Left lung (tissue), 10 donors: ENCODE measurements around the gene MYCBP. TPM values are rescaled to one million over a fixed set of nuclear protein-coding genes. Genes with fewer than 3 reads are reported as not detected.

ENCODE experiments used
- ATAC-seq: fragments of 200-7000 bp; cut with Tn5 transposase; one replicate; pipeline ENCODE4 v1.9.1; 2020; ENCODE audit warnings: moderate library complexity
- DNase-seq, 4 donors: peaks; one replicate each; pipeline ENCODE4 v3.0.0-alpha.2; 2013 to 2020
- H3K27ac ChIP-seq, 2 donors: fragments of 200-600 bp; sonication (generic) in 1 of 2; one replicate each; pipeline versions ENCODE4 v1.5.0 to v1.8.0; 2020 to 2021
- H3K27me3 ChIP-seq, 2 donors: fragments of 200-600 bp; sonication (generic) in 1 of 2; one replicate each; pipeline versions ENCODE4 v1.5.0 to v1.8.0; 2020 to 2021
- H3K36me3 ChIP-seq, 2 donors: fragments of 200-600 bp; sonication (generic) in 1 of 2; one replicate each; pipeline versions ENCODE4 v1.5.0 to v1.8.0; 2020 to 2021
- H3K4me1 ChIP-seq, 2 donors: fragments of 200-600 bp; one replicate each; pipeline ENCODE4 v1.8.0; 2021
- H3K4me3 ChIP-seq, 2 donors: fragments of 200-600 bp; sonication (generic) in 1 of 2; one replicate each; pipeline versions ENCODE4 v1.5.0 to v1.8.0; 2020 to 2021; ENCODE audit warnings: mild to moderate bottlenecking in 1 of 2
- H3K9me3 ChIP-seq, 2 donors: fragments of 200-600 bp; sonication (generic) in 1 of 2; one replicate each; pipeline versions ENCODE4 v1.5.0 to v1.8.0; 2020 to 2021
- intact Hi-C, 2 donors: fragments of 100-400 bp; cut with DNase I; formaldehyde crosslinking; loops; one replicate each; pipeline versions ENCODE4 v1.11.2 to v1.14.2; 2022
- polyA plus RNA-seq, 6 donors: library from polyadenylated mRNA; unstranded; fragments of 120-200 nt; gene quantifications; one replicate each; pipeline ENCODE4 v1.2.1, GENCODE V29; 2013; ENCODE audit not compliant: insufficient read length in 6 of 6
- total RNA-seq, 2 donors: library from RNA; stranded (reverse); fragmentation: NEBNext Ultra II Directional; extraction: Animal tissue kit (Norgen Biotek cat#: 25700); gene quantifications; one replicate each; pipeline ENCODE4 v1.2.1, GENCODE V29; 2021
- TF ChIP-seq, protein P1 (sequence below), 2 donors: fragments of 200-600 bp; sonication (generic) in 1 of 2; IDR thresholded peaks; one replicate each; pipeline versions ENCODE4 v1.5.0 to v1.8.0; 2021; ENCODE audit warnings: antibody characterized with exemption in 2 of 2
- donor health status: DM: no; HTN: yes; CAD: no.
- donor health status: DM: no; HTN: no; CAD: no.

Gene MYCBP
- total and polyA plus RNA-seq, 8 donors, result 16.1 to 29.7 (median 22.5) TPM

DNA sequence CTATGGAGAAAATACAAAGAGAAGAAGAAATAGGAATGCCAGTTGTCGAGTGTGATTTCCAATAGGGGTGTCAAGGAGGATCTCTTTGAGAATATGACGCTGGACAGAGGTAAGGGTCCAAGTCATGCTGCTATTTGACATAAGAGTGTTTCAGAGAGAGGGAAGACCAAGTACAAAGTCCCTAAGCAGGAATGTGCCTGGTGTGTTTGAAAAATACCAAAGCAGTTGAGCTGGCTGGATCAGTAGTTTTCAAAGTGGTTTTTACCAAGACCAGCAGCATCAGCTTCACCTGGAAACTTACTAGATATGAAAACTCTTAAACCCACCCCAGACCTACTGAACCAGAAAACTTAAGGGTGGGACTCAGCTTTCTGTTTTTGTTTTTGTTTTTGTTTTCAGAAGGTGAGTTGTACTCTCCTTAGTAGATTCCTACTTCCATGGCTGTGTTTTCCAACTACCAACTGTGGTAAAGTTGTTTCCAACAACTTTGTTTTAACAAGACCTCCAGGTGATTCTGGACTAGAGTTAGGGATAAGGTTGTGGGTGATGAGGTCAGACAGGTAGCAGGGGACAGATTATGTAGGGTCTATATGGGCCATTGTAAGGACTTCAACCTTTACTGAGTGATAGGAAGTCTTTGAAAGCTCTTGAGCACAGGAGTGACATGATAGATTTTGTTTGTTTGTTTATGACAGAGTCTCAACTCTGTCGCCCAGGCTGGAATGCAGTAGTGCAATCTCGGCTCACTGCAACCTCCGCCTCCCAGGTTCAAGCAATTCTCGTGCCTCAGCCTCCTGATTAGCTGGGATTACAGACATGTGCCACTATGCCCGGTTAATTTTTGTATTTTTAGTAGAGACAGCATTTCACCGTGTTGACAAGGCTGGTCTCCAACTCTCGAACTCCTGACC, 15.5 kb upstream of the MYCBP start:
- Histone ChIP-seq H3K36me3 (no peaks in the 10 kb centered on the region), H3K27me3 (no peaks in the 10 kb centered on the region), H3K4me3 (no peak overlapping the region), H3K27ac (no peak overlapping the region), H3K9me3 (no peaks in the 10 kb centered on the region), H3K4me1 (no peaks in the 10 kb centered on the region)
- DNase-seq (no peak), ATAC-seq (no peak)
- TF ChIP-seq, protein P1, sequence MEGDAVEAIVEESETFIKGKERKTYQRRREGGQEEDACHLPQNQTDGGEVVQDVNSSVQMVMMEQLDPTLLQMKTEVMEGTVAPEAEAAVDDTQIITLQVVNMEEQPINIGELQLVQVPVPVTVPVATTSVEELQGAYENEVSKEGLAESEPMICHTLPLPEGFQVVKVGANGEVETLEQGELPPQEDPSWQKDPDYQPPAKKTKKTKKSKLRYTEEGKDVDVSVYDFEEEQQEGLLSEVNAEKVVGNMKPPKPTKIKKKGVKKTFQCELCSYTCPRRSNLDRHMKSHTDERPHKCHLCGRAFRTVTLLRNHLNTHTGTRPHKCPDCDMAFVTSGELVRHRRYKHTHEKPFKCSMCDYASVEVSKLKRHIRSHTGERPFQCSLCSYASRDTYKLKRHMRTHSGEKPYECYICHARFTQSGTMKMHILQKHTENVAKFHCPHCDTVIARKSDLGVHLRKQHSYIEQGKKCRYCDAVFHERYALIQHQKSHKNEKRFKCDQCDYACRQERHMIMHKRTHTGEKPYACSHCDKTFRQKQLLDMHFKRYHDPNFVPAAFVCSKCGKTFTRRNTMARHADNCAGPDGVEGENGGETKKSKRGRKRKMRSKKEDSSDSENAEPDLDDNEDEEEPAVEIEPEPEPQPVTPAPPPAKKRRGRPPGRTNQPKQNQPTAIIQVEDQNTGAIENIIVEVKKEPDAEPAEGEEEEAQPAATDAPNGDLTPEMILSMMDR (IDR thresholded peaks at IDR 0.05), result no peak
- intact Hi-C loops, result no loop called here

DNA sequence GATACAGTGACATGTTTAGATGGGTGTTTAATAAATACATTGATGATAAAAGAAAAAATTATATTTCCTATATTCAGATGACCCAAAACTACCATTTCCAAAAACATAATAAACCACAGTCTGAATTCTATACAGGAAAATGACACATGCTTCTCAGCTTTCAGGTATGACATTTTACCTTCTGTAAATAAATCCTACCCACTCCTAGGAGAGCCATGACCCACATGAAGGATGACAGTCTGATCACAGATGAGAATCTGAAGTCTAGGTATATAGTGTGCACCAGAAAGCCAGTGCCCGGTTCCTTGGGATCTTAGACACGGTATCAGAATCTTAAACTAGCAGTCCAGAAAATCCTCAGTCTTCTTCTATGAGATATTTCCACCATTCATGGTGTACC, 11.9 kb upstream of the MYCBP start:
- H3K27ac ChIP-seq, result no peak overlapping the region
- intact Hi-C loops, result no loop called here
- H3K4me1 ChIP-seq, result no peaks in the 10 kb centered on the region
- H3K27me3 ChIP-seq, result no peaks in the 10 kb centered on the region
- no peak for ATAC-seq
- H3K4me3 ChIP-seq, result no peak overlapping the region
- no peak for DNase-seq
- TF ChIP-seq, protein P1 (IDR thresholded peaks at IDR 0.05), result no peak
- H3K36me3 ChIP-seq, result no peaks in the 10 kb centered on the region
- no peaks in the 10 kb centered on the region for H3K9me3 ChIP-seq

DNA sequence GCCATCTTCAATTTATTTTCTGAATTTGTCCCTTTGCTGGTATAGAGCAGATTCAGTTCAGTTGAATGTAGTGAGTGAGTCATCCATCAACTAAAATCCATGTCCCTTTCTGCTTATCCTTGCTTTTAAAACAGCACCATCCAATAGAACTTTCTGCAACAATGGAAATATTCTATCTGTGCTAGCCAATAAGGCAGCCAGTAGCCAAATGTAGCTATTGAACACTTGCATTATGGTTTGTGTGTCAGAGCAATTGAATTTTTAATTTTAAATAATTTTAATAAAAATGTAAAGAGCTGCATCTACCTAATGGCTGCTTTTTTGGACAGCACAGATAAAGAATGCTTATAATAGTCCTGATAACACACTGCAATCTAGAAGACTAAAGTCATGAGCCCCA, 8.3 kb upstream of the MYCBP start, which contains the start of gene GJA9:
Gene GJA9, minus strand, starts transcription at position 101 of the 400 bp plus-strand sequence. CDS start 5,489 bp downstream, outside the sequence.
- no peaks in the 10 kb centered on the region for H3K9me3 ChIP-seq
- no peaks in the 10 kb centered on the region for H3K36me3 ChIP-seq
- DNase-seq (no peak), ATAC-seq (no peak)
- H3K27me3 ChIP-seq, result no peaks in the 10 kb centered on the region
- TF ChIP-seq, protein P1 (IDR thresholded peaks at IDR 0.05), result no peak
- intact Hi-C loops, result no loop called here
- H3K4me3 ChIP-seq, result no peak within 1 kb of the TSS
- no peaks in the 10 kb centered on the region for H3K4me1 ChIP-seq
- no peak within 1 kb of the TSS for H3K27ac ChIP-seq

DNA sequence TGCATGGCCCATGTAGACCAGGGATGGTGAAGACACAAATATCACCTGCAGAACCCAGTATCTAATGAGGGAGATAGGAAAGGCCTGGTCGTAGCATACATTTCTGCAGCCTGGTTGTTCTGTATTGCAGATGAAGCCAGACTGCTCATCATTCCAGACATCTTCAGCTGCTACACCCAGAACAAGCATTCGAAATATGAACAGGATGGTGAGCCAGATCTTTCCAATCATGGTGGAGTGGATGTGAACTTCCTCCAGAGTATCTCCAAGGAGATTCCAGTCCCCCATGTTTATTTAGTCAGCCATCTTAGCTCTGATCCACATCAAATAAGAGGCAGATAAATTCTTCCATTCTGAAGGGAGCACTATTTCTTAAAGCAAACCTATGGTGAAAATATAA, 2.7 kb upstream of the MYCBP start:
- H3K27me3 ChIP-seq, result no peaks in the 10 kb centered on the region
- TF ChIP-seq, protein P1 (IDR thresholded peaks at IDR 0.05), result no peak
- H3K9me3 ChIP-seq, result no peaks in the 10 kb centered on the region
- no peak for ATAC-seq
- H3K4me1 ChIP-seq, result peaks cover 4 to 27% of the 10 kb centered on the region in 2 donors
- H3K27ac ChIP-seq, result no peak overlapping the region
- DNase-seq, result no peak
- no peak overlapping the region for H3K4me3 ChIP-seq
- intact Hi-C loops, result loop anchor here in 1 of 2 donors (10.0 kb wide), 1 partner anchor 209 kb away; no protein-coding TSS in a partner anchor
- no peaks in the 10 kb centered on the region for H3K36me3 ChIP-seq

DNA sequence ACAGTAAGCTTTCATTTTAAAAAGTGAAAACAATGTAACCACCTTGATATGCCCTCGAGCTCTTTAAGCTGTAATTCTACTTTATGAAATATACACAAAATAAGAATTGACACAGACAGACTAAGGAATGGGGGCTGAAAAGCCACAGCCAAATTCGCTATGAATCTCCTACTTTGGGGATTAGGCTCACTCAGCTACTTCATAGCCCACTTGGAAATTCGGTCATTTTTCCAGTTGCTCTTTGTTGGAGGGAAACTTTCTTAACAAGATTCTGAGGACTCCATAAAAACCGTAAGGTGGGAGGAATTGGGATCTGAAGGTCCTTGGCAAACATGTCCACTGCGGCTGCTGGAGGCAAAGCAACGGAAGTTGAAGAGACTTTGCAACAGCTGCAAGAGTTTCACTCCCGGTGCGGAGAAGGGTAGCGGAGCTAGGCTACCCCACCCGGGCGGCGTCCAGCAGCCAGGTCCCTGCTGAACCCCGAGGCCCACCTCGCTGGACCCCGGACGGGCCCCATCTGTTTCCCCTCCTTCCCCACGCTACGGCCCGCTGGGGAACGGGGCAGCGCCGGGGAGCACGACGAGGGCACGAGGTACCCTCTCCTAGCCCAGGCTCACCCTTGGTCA, 634 bp downstream of the MYCBP start:
- H3K4me3 ChIP-seq, result peak overlapping the region; percentile 81 to 94
- no peaks in the 10 kb centered on the region for H3K9me3 ChIP-seq
- no peaks in the 10 kb centered on the region for H3K27me3 ChIP-seq
- H3K36me3 ChIP-seq, result no peaks in the 10 kb centered on the region
- TF ChIP-seq, protein P1 (IDR thresholded peaks at IDR 0.05), result no peak
- intact Hi-C loops, result loop anchor here in 1 of 2 donors (10.0 kb wide), 1 partner anchor 212 kb away; no protein-coding TSS in a partner anchor
- ATAC-seq, result peak; percentile 32
- peak overlapping the region in 1 of 2 donors; percentile 80 for H3K27ac ChIP-seq
- peaks cover 4 to 32% of the 10 kb centered on the region in 2 donors for H3K4me1 ChIP-seq
- DNase-seq, result peak in 2 of 4 donors; percentile 8 to 12
